ENCODE data around the gene MARCHF4.
"Not testable (repeated sequence)": the region's sequence is repeated elsewhere in the genome, so short reads cannot be mapped to it uniquely, and the experiment has no call there.

The MARCHF4 gene

DNA sequence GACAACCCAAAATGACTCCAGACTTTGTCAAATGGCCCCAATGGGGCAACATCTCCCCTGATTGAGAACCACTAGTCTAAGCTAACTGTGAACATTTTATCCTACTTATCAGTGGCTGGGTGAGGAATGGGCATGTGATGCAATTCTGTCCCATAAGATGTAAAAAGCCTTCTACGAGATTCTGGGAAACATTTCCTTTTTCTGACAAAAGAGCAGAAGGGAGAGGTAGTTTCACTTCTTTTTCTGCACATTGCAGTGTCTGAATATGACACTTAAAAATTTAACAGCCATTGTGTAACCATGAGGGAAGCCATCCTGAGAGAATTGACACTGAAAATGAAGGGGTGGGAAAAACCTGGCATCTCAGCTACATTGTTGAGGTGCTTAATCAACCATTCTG lies 17.3 kb upstream of the MARCHF4 start:
- no peak for DNase-seq

DNA sequence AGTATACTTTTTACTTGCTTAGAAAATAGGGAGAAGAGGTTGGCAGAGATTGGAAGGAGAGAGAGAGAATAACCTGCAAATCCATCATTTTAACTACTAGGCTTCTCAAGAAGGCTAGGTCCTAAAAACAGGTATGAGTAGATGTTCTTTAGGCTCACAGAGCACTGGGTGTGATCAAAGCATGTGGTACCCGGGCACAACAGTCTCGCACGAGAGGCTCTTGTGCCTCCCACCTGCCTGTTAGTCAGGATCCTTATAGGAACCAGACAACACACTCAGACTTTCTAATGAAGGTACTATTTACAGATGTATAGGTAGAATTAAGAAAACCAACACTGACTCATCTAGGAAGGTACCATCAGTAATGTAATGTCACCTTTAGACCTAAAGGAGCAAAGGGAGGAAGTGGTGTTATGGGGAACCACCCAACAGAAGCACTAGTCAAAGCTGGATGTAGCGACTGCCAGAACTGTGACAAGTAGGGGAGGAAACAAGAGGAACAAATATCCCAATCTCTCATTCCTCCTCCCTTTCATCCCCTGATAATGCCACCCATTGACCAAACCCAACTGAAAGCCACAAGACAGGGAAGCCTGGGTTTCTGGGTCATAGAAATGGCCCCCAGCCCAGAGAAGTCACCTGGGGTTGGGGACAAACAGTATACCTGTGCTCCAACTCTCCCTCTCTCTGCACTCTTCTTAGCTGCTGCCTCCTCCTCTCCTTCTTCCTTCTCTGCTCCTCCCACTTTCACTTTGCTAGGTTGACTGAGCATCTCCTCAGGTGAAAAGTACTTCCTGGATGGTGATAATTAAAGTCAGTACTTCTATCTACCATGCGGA lies 16.0 kb upstream of the MARCHF4 start:
- no peak for DNase-seq

DNA sequence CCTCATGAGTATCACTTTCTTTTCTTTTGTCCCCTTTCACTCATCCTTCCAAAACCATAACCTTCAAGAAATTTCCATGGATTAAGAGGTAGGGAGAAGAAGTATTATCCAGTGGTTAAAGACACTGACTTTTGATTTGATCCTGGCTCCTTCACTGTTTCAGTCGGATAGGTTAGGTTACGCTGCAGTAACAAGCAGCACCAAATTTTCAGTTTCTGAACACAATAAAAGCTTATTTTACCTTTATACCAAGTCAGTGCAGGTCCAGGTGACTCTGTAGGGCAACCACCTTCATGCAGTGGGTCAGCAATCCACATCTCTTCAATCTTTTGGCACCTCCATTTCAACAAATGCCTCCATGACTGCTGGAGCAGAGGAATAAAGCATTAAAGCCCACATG lies 15.0 kb upstream of the MARCHF4 start:
- DNase-seq, result no peak

DNA sequence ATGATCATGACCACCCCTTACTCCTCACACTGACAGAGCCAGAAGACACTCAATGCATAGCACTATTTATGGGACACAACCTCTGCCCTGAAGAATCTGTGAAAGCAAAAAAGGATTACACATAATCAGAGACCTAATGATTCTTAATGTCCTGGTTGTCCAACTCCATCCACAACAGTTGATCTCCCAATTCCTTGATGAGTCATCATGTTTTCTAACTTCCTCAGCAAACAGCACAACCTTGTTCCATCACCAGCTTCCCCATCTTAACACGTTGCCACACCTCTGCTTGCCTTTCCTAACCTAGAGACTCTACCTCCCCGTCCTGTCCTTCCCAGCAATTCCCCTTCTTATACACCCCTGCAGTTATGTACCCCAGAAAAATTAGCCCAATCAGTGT lies 13.2 kb upstream of the MARCHF4 start:
- no peak for DNase-seq

DNA sequence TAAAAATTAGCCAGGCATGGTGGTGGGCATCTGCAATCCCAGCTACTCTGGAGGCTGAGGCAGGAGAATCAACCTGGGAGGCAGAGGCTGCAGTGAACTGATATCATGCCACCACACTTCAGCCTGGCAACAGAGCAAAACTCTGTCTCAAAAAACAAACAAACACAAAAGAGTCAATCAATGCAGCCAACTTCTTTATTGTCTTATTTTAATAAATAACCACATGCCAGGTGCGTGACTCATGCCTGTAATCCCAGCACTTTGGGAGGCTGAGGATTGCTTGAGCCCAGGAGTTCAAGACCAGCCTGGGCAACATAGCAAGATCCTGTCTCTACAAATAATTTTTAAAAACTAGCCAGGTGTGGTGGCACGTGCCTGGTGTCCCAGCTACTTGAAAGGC lies 12.1 kb upstream of the MARCHF4 start:
- DNase-seq, result not testable (repeated sequence)

DNA sequence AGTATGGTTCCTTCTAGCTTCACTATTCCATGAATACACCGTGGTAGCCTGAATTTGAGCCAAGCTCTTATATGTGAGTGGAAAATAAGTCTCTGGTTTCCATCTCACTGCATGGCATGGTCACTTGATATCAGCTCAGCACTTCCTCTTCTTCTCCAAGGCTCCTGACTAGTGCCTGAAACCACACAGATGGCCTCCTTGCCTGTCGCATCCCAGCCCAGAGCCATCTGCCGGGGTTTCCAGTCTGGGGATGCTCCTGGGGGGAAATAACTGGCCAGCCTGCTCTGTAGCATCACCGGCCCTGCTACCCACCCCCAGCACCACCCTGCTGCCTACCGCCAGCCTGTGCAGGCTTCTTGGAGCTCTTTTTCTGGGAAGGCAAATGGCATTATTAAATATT lies 7.7 kb upstream of the MARCHF4 start:
- no peak for DNase-seq

DNA sequence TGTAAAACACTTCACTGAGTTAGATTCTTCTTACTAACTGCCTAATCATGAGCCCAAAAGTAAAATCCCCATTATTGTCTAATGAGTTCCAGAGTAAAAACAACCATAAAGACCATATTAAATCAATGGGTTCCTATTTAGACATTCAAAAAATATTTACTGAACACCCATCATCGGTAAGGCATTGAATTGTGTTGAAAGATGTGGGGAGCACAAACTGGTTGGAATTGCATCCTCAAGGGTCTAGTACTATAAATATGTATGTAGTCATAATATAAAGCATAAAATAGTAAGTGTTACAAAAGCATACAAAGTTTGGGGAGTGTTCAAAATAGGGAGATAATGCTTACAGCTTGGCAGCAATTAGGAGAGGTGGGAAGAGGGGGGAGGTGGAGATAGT lies 3.0 kb upstream of the MARCHF4 start:
- DNase-seq, result no peak

DNA sequence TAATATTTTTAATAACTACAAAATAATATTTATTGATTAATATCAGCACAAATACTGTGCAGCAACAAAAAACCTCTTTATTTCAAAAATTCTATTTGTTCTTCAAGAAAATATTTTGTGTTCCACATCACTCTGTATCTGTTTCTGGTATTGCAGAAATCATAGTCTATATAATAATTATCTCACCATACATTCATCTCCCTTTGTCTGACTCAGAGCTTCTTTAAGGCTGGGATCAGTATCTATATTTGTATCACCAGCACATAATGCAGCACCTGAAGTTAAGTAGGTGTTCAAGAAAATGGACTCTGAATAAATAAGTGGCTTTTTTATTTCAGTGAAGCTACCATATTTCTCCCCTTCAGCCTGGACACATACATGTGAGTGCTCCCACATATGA lies 1.6 kb upstream of the MARCHF4 start:
- no peak for DNase-seq

DNA sequence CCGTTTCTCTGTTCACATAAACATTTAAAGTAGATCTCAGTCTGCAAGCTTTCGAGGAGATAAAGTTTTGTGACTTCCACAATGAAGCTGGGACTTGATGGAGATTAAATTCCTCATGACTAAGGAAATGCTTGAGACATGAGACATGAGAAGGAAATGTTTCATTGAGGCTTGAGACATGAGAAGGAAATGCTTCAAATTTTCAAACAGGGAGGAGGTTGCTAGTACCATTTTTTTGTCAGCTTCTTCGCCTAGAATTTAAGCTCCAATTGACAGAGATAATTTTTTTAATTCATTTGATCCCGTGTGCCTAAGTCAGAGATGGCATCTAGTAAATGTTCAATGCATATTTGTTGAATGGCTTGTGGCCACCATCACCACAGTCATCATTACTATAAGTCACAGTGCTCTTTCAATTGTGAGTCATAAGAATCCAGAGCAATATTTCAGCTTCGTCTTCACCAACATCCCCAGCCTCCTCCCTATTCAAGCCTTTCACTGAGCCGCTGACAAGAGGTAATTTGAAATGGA lies 543 bp upstream of the MARCHF4 start:
- no peak for DNase-seq

DNA sequence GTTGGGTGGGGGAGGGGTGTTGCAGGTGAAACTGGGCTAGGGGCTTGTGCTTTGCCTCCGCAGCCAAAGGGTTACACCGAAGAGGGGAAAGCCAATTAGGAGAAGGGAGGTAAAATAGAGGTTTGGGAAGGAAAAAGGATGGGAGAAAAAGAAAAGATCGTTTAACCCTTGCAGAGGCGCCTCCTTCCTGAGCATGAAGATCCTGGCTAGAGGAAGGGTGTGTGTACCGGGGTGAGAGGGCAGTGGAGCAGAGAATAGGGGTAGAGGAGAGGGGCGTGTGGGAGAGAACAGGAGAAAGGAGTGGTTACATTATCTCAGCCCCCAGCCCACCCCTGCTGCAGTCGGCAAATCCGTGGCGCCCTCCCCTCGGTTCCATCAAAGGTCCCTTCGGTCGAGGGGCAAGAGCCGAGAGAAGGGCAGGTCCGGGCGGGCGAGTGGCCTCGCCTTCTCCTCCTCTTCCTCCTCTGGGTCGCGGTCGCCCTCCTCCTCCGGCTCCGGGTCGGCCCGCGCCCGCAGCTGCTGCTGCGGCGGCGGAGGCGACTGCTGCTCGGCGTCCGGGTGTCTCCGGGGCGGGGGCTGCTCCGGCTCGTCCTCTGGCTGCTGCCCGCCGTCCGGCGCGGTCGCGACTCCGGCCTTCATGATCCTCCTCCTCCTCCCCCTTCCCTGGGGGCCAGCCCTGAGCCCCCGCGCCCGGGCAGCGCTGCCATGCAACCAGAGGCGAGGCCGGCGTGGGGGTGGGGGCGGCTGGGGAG lies 1.1 kb downstream of the MARCHF4 start:
- DNase-seq, result peak in 1 of 2 experiments; percentile 66

DNA sequence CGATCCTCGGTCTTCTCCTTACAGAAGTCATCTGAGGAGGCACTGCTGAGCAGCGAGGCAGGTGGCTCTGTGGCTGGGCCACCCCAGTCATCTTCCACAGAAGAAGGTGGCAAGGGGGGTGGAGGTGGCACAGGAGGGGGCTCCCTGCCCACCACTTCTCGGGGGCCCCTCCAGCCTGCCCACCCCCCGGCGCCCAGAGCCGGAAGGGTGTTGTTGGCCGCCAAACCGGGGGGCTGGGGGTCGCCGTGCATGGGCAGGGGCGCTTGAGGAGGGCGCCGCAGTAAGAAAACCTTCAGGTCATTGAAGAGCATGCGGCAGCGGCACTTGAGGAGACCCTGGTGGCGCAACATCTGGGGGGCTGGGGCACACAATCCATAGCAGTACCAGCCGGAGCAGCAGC lies 2.5 kb downstream of the MARCHF4 start:
- DNase-seq, result no peak

DNA sequence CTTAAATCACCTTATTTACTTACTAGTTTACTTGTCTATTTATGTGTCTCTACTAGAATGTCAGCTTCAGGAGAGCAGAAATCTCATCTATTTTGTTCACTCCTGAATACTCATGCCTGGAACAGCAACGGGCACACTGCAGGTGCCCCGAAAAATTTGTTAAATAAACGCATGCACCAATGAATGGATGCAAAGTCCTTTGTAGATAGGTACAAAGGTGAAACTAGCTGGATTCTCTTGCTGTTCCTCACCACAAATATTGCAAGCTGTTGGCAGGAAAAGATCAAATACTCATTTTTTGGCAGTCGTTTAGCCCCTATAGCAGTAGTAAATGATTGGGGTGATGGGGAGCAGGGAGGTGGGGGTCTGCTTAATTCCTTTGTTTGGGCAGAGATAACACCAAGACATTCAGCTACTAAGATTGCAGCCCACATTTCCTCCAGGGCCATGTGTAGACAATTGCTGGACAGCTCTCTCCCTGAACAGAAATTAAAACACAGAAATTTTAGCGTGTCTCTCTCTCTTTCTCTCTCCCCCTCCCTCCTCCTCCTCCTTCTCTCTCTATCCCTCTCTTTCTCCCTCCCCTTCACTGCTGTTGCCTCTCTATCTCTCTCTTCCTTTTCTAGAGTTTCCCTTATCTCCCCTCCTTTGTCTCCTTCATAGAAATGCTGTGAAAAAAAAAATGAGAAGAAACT lies 5.4 kb downstream of the MARCHF4 start:
- DNase-seq, result peak in 1 of 2 experiments; percentile 9

DNA sequence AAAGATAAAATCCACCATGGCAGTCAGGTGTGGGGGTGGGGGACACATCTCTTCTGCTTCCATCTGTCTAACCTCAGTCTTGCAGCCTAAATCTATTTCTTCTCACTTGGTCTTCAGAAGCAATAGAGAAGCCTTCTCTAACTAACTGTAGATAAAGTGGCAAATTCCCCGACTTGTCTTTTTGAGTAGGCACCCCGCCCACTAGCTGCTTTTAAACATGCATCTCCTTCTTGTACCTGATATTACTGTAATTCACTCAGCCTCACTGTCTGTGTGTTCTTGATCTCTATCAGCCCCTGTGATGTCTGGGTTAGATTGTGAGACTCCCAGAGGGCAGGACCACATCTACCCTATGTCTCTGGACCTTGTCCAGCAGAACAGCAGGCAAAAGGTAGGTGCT lies 6.8 kb downstream of the MARCHF4 start:
- no peak for DNase-seq

DNA sequence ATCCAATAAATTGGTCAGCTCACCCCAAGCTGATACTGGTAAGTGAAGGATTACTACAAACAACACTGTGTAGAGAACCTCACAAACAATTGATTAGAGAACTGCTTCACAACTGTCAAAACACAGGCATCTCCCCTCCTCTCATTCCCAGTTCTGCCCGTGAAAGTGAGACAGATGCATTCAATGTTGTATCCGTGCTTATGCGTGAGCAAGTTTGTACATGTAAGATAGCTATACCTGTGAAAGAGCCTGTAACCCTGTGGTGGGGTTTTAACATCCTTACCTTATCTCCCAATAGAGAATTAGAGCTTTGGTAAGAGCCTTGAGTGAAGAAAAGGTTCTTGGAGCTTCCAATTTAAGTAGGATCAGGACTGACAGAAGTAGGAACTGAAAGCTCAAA lies 9.1 kb downstream of the MARCHF4 start:
- DNase-seq, result no peak

DNA sequence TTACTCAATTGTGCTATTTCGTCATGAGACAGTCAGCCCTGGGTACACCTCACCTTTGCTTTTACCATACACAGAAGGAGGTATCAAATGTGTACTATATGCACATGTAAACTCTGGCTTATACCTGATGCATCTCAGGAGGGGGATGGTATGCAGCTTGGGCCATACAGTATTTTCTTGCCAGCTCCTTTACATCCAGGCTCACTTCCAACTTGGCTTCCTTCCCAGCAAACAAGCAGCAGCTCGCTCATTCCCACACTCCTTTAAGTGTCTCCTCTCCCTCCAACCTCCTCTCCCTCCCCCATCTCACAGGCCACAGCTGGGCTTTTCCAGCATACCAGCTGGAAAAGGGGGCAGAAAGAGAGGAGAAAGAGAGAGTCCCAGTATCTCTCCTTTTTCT lies 9.6 kb downstream of the MARCHF4 start:
- DNase-seq, result no peak

DNA sequence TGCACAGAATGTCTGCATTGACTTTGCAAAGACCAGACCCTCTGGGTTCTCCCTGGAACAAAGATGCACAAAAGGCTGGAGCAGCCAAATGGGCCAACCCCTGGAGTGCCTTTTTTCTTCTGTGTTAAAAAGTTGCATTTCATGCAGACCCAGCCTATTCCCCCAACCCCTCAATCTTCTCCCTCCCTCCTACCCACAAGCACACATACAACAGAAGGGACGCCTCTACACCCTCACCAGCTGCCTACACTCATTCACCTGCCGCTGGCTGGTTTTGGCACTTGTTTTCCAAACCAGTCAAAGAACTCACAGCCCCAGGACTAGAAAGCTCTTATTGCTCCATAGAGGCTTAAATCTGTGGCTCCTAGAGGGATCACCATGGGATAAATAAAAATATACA lies 16.6 kb downstream of the MARCHF4 start:
- no peak for DNase-seq

DNA sequence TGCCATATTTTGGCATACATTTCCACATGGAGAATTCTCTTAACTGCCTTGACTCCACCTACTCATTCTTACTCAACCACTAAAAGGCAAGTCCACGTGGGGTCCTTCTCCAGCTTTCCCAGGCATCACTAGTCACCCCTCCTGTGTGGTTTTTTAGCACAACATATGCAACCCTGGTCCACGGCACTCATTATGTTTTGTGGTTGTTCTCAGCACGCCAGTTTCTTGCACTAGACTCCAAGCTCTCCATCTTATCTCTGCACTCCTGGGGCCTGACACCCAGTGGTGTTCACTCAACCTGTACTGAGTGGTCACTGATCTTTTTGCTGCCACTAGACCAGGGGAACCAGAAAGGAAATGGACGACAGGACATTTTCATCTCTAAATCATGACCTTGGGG lies 18.0 kb downstream of the MARCHF4 start:
- no peak for DNase-seq

DNA sequence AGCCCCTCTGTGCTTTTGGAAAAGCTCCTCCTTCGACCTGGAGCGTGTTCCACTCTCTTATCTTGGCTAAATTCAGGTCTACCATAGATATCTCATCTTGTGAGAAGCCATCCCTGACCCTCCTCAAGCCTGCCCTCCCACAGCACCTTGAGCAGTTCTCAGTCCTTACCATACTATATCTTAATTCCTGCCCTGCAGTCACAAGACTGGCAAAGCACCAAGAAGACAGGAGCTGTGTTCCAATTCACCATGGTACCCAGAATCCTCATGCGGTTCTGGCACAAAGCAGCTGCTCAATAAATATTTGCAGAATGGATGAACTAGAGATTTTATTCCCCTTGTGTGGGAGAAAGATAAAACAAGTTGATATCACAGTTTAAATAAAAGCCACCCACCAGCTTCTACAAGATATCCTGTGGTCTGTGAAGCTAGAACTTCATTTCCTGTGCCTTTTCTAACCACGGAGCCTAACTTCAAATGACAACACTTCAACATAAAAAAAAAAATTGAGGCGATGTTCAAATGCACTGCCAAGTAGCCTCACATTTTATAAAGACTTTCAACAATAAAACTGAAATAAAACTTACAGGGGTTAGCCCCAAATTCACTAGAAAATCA lies 19.5 kb downstream of the MARCHF4 start:
- no peak for DNase-seq

DNA sequence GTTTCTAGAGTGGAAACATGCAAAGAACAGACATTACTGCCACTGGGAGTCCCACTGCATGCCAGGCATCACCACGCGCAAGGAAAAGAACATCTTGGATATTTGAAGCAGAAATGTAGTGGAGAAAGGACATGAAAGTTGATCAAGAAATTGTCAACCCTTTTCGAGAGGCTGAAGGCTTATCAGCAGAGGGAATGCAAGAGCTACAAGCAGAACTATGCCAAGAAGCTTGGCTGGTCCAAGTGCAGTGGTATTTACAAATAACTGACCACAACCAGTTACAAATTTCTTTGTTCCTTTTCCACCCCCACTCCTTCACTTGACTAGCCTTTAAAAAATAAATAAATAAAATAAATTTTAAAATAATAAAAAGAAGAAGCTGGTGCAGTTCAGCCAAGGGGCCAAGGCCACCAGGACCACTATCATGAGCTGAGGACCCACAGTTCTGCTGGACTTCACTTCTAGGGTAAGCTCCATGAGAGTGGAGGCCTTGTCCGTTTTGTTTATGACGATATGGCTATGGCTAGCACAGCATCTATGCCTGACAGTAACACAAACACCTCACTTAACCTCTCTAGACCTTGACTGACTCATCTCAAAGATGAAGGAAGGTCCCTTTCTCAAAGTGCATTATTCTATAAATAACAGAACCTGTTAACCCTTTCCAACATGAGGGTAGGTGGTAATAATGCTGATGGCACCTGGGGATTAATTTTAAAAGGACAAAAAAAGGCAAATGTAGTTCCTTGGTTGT lies 20.9 kb downstream of the MARCHF4 start:
- no peak for DNase-seq

DNA sequence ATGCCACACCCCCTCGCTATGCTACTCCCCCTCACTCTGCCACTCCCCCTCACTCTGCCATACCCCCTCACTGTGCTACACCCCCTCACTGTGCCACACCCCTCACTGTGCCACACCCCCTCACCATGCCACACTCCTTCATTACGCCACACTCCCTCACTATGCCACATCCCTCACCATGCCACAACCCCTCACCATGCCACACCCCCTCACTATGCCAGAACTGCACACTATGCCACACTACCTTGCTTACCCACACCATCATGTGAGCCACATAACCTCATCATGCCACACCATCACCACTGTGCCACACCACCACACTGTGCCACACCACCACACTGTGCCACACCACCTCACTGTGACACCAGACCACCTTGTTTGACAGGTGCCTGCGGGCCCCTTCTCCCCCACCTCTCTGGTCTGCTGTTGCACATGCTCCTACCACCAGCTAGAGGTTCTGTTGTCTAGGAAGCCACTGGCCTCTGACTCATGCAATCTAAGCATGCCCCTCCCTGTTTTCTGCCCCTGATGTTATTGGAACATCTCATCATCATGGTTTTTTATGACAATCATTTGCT lies 22.0 kb downstream of the MARCHF4 start:
- no peak for DNase-seq

DNA sequence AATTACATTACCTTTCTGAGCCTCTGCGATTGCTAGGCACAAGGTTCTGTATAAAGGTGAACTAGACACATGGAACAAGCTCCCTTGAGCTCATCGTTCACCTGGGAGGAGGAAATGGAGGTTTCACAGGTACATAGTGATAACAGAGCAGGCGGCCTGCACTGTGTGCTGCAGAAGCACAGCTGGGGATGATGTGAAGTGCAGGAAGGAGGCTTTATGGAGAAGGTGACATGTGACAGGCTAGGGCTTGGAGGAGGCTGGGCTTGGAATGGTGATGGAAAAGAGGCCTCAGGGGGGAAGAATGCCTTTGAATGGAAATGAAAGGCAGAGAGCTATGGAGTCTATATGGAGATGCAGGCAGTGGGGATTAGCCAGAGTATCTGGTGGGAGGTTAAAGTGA lies 22.9 kb downstream of the MARCHF4 start:
- DNase-seq, result no peak

DNA sequence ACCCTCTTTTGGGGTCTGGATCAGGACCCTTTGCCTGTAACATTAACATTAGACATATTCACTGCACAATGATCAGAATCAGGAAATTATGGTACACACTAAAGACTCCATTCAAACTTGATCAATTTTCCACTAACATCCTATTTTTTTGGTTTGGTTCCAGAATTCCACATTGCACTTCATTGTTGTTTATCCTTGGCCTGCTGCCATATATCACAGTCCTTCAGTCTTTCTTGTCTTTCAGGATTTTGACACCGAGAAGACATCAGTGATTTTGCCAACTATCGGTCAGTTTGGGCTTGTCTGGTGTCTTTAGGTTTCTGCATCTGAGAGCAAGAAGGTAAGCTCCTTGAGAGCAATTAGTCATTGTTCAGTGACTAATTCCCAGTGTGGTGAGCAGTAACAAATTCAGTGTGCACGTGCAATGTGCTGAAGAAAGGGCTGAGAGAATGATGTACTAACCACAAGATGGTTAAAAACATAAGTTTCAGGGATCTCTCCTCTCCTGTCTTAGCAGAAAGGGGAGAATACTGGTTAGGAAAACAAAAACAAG lies 23.5 kb downstream of the MARCHF4 start:
- DNase-seq, result no peak

Measured in NCI-H526 (cell line).